Activated CD4-positive, alpha-beta memory T cell treated with anti-CD3 and anti-CD28 coated beads for 36 hours (primary cell): ENCODE results near the gene B4GALT2. TPM values are rescaled to one million over a fixed set of nuclear protein-coding genes. Genes with fewer than 3 reads are reported as not detected.

Source experiments
- CTCF ChIA-PET: fragments of 350-600 bp; sonication (Branson Sonifier 250); formaldehyde crosslinking; loops from one replicate; lab custom pipeline; 2021; ENCODE audit warnings: antibody characterized with exemption, inconsistent platforms; lab: Charles Lee
- POLR2A ChIA-PET: fragments of 350-600 bp; sonication (Branson Sonifier 250); formaldehyde crosslinking; loops from one replicate; lab custom pipeline; 2021; ENCODE audit warnings: antibody characterized with exemption; lab: Charles Lee
- DNase-seq: peaks from one replicate; pipeline ENCODE4 v3.0.0-alpha.2; 2020
- H3K27ac Mint-ChIP-seq: one replicate; pipeline ENCODE4 v1.8.0; 2021; ENCODE audit warnings: mixed read lengths
- H3K27me3 Mint-ChIP-seq: one replicate; pipeline ENCODE4 v1.8.0; 2021; ENCODE audit warnings: mixed read lengths
- H3K36me3 Mint-ChIP-seq: one replicate; pipeline ENCODE4 v1.8.0; 2021; ENCODE audit warnings: mixed read lengths
- H3K4me1 Mint-ChIP-seq: one replicate; pipeline ENCODE4 v1.8.0; 2021; ENCODE audit warnings: low read depth, mixed read lengths
- H3K4me3 Mint-ChIP-seq: one replicate; pipeline ENCODE4 v1.8.0; 2021; ENCODE audit warnings: mild to moderate bottlenecking, mixed read lengths
- H3K9me3 Mint-ChIP-seq: one replicate; pipeline ENCODE4 v1.8.0; 2021; ENCODE audit warnings: mixed read lengths
- intact Hi-C: fragments of 100-400 bp; cut with micrococcal nuclease; formaldehyde crosslinking; loops from one replicate; pipeline ENCODE4 v1.15.1; 2023
- total RNA-seq, 2 experiments: library from RNA; stranded (reverse); gene quantifications; one replicate each; pipeline ENCODE4 v1.2.3, GENCODE V29; 2021

The B4GALT2 gene
- total RNA-seq, 2 experiments from 2014 or later, result 26.1 TPM

DNA sequence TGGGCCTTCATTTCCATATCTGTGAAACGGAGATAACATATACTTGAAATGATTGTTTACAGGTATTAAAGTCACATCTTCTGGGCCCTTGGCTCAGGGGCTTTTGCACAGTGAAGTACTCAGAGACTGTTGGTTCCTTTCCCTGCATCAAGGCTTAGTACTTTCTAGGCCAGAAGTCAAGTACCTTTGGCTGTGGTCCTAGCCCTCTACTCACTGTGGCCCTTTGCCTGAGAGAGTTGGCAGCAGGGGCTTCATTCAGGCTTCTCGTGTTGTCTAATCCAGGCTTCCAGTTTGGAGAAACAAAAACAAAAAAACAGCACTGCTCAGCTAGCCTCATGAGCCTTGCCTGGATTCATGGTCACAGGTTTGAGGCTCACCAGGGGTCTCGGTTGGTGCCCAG is 17.3 kb upstream of the B4GALT2 start:
- H3K27me3 Mint-ChIP-seq, result no peaks in the 10 kb centered on the region
- intact Hi-C loops, result no loop called here
- H3K9me3 Mint-ChIP-seq, result no peaks in the 10 kb centered on the region
- no peaks in the 10 kb centered on the region for H3K4me1 Mint-ChIP-seq
- no peak for DNase-seq
- H3K27ac Mint-ChIP-seq, result no peak overlapping the region
- ChIA-PET CTCF (no interaction called here), POLR2A (no interaction called here)
- H3K36me3 Mint-ChIP-seq, result peaks cover 8% of the 10 kb centered on the region
- H3K4me3 Mint-ChIP-seq, result no peak overlapping the region

DNA sequence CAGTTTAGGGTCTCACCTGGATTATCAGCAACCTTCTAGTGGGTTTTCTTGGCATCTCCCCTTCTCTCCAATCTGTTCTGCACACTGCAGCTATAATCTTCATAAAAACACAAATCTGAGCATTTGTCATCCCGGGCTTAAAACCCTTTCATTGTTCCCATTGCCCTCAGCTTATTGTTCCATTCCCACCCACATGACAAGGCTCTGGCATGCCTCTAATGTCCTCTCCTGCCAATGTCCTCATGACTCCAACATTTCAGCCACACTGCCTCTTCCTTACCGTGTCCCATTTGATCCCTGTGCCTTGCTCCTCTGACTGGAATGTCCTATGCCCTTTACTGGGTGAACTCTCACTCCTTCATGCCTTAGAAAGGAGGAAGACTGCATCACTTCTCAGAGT is 16.7 kb upstream of the B4GALT2 start:
- ChIA-PET POLR2A (no interaction called here), CTCF (no interaction called here)
- DNase-seq, result no peak
- no peaks in the 10 kb centered on the region for H3K9me3 Mint-ChIP-seq
- no peaks in the 10 kb centered on the region for H3K4me1 Mint-ChIP-seq
- intact Hi-C loops, result no loop called here
- peaks cover 9% of the 10 kb centered on the region for H3K36me3 Mint-ChIP-seq
- no peak overlapping the region for H3K27ac Mint-ChIP-seq
- H3K27me3 Mint-ChIP-seq, result no peaks in the 10 kb centered on the region
- no peak overlapping the region for H3K4me3 Mint-ChIP-seq

DNA sequence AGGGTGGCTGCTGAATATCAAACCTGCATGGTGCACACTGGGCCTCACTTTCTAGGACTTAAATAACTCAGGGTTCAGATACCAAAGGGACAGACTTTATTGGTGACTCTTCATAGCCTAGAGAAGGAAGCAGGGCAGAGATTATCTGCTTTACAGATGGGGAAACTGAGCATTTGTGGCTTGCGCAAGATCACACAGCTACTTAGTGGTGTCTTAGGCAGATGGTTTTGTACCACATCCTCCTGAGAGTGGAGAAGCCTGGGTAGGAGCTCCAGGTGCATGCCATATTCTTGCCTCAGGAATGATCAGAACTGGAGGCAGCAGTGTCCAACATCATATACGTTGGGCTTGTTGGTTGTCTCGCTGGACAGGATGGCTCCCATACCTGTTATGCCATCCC is 16.0 kb upstream of the B4GALT2 start:
- ChIA-PET POLR2A (no interaction called here), CTCF (interaction anchor here (1.5 kb wide), 1 partner anchor 28 kb away, joined by 4 read pairs; no protein-coding TSS in a partner anchor)
- Mint-ChIP-seq H3K27ac (no peak overlapping the region), H3K4me3 (no peak overlapping the region), H3K4me1 (no peaks in the 10 kb centered on the region), H3K9me3 (no peaks in the 10 kb centered on the region), H3K36me3 (peaks cover 9% of the 10 kb centered on the region), H3K27me3 (no peaks in the 10 kb centered on the region)
- intact Hi-C loops, result no loop called here
- DNase-seq, result no peak

DNA sequence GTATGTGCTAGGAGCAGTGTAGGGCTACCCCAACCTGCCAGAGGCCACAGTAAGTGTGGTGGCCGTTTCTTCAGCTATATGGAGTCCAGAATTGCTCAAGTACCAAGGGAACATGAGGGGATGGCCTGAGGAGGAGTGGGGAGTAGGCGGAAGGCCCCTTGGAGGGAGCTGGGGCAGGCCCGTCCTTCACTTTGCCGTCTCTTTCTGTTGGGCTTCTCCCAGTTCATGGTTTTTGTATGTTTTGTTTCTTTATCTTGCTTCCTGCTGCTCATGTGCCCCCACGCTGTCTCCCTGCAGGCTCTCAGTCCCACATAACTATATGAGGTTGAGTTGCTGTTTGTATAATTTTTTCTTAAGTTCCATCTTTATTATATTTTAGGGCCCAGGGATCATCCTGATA is 15.1 kb upstream of the B4GALT2 start:
- CTCF ChIA-PET, result interaction anchor here (1.3 to 1.5 kb wide), 2 partner anchors 11 to 29 kb away, joined by 3 to 4 read pairs; partner anchors contain the start of gene ATP6V0B

DNA sequence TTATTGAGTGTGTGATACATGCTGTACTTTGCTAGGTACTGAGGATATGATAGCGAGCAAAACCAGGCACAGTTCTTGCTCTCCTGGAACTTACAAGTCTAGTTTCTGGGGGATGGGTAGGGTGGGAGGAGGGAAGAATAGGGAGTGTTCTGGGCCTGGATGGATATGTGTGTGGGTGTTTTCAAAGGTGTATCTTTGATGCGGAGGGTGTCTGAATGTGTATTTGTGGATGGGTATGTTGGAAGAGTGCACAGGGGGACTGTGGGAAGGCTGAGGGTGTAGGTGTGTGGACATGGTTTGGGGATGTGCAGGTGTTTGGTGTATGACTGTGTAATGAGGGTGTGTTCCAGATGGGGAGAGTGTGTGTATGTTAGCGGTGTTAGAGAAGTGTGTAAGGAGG is 13.7 kb upstream of the B4GALT2 start:
- intact Hi-C loops, result no loop called here
- ChIA-PET POLR2A (no interaction called here), CTCF (no interaction called here)
- Mint-ChIP-seq H3K27ac (no peak overlapping the region), H3K4me1 (peaks cover 8% of the 10 kb centered on the region), H3K9me3 (no peaks in the 10 kb centered on the region), H3K4me3 (no peak overlapping the region), H3K27me3 (no peaks in the 10 kb centered on the region), H3K36me3 (peaks cover 9% of the 10 kb centered on the region)
- no peak for DNase-seq

More for the DNA sequence above, 15.1 kb upstream of the B4GALT2 start:
- Mint-ChIP-seq H3K27ac (no peak overlapping the region), H3K36me3 (peaks cover 9% of the 10 kb centered on the region), H3K4me3 (no peak overlapping the region), H3K9me3 (no peaks in the 10 kb centered on the region), H3K27me3 (no peaks in the 10 kb centered on the region), H3K4me1 (no peaks in the 10 kb centered on the region)
- DNase-seq, result no peak
- POLR2A ChIA-PET, result no interaction called here
- intact Hi-C loops, result no loop called here

DNA sequence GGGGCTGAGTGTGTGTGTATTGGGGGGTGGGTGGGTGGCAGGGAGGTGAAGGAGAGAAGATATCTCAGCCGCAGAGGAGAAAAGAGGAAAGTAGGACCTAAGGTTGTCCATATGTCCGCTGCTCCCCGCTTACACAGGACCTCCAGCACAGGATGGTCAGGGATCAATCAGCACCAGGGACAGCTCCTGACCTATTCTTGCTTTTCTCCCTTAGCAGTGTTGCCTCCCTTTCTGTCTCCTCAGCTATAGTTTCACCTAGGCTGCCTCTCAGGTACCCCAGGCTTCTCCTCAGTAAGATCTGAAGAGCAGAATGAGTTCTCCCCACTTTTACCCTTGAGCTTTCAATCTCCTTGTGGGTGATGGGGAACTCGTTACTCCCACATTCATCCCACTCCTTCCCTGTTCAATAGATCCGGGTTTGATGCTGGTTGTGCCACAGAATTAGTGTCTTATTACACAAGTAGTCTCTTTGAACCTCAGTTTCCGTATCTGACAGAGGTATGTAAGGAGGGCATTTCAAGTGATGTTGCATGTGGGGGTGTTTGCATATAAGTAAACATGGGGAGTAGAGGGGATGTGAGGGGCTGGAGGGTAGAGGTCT is 10.6 kb upstream of the B4GALT2 start:
- DNase-seq, result peak; percentile 30
- no peak overlapping the region for H3K4me3 Mint-ChIP-seq
- H3K9me3 Mint-ChIP-seq, result no peaks in the 10 kb centered on the region
- POLR2A ChIA-PET, result no interaction called here
- peaks cover 13% of the 10 kb centered on the region for H3K36me3 Mint-ChIP-seq
- intact Hi-C loops, result no loop called here
- H3K27ac Mint-ChIP-seq, result no peak overlapping the region
- H3K27me3 Mint-ChIP-seq, result no peaks in the 10 kb centered on the region
- H3K4me1 Mint-ChIP-seq, result peaks cover 20% of the 10 kb centered on the region
- CTCF ChIA-PET, result interaction anchor here (2.6 kb wide), 1 partner anchor 22 kb away, joined by 12 read pairs; the partner anchor contains the start of gene IPO13

DNA sequence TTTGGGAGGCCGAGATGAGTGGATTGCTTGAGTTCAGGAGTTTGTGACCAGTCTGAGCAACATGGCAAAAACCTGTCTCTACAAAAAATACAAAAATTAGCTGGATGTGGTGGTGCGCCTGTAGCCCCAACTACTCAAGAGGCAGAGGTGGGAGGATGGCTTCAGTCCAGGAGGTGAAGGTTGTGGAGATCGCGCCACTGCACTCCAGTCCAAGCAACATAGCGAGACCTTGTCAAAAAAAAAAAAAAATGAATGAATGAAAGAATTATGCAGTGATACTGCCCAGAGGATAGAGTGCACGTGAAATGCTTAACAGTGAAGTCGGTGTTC is 9.6 kb upstream of the B4GALT2 start:
- DNase-seq, result no peak
- Mint-ChIP-seq H3K4me1 (peaks cover 29% of the 10 kb centered on the region), H3K36me3 (peaks cover 13% of the 10 kb centered on the region), H3K4me3 (peak overlapping the region; percentile 95), H3K9me3 (no peaks in the 10 kb centered on the region), H3K27me3 (no peaks in the 10 kb centered on the region), H3K27ac (no peak overlapping the region)
- intact Hi-C loops, result loop anchor here (1.0 kb wide), 1 partner anchor 23 kb away; the partner anchor contains the start of gene IPO13
- CTCF ChIA-PET, result interaction anchor here (1.0 to 2.6 kb wide), 5 partner anchors 19 to 58 kb away, joined by 3 to 12 read pairs (median 3); partner anchors contain the start of gene IPO13
- POLR2A ChIA-PET, result interaction anchor here (0.7 to 2.6 kb wide), 2 partner anchors 23 to 35 kb away, joined by 3 to 7 read pairs; partner anchors contain the start of genes ARTN and IPO13

DNA sequence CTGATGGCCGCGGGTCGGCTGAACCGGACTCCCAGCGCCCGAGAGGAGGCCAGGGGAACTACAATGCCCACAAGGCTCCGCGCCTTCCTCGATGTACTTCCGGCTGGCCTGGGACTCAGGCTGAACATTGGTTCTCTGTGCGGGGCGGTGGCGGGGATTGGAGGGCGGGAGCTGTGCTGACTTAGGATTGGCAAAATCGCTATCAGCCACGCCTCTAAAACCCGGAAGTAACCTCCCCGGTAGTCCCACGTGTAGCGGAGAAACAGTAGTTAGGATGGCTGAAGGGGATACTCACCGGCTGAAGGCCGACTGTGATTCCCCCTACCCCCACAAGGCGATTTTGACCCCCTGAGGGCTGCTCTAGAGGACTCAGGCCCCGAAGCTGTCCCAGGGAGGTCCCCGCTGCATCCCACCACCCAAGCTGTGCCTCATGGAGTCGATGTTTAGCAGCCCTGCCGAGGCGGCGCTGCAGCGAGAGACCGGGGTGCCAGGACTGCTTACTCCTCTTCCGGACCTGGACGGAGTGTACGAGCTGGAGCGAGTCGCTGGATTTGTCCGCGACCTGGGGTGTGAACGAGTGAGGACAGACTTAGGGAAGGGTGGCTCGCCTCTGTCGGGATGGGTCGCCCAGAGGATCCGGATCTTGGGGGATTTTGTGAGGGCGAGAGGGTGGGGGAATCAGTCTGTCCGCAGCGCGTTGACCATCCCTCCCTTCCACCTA is 9.1 kb upstream of the B4GALT2 start, which contains the start of gene DPH2:
Gene DPH2, plus strand, starts transcription at position 265 of the 721 bp plus-strand sequence. Its CDS starts 166 bp downstream, at position 431.
- no peaks in the 10 kb centered on the region for H3K9me3 Mint-ChIP-seq
- H3K36me3 Mint-ChIP-seq, result peaks cover 13% of the 10 kb centered on the region
- peak within 1 kb of the TSS; percentile 95 for H3K4me3 Mint-ChIP-seq
- ChIA-PET CTCF (interaction anchor here (0.9 to 2.6 kb wide), 6 partner anchors 19 to 77 kb away, joined by 3 to 12 read pairs (median 3); partner anchors contain the start of gene IPO13), POLR2A (interaction anchor here (0.7 to 2.6 kb wide), 3 partner anchors 24 to 263 kb away, joined by 3 to 7 read pairs (median 3); partner anchors contain the start of genes ARTN, IPO13 and ST3GAL3)
- no peaks in the 10 kb centered on the region for H3K27me3 Mint-ChIP-seq
- DNase-seq, result peak; percentile 98
- H3K27ac Mint-ChIP-seq, result peak within 1 kb of the TSS; percentile 15
- intact Hi-C loops, result loop anchor here (1.0 to 5.0 kb wide), 2 partner anchors 24 to 242 kb away; partner anchors contain the start of genes DMAP1 and IPO13
- H3K4me1 Mint-ChIP-seq, result peaks cover 29% of the 10 kb centered on the region

DNA sequence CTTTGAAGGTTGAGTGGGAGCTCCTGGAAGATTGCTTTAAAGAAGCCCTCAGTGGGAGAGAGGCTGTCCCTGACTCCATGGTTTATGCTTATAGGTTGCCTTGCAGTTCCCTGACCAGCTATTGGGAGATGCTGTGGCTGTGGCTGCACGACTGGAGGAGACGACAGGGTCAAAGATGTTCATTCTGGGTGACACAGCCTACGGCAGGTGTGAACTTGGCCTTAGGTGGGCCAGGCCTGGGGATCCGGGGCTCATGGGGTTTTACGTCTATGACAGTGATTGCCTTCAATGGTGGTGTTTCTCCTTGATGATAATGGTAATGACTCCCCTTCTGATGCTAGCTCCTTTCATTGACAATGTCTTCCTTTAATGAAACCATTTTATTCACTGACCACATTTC is 8.5 kb upstream of the B4GALT2 start:
- DNase-seq, result no peak
- POLR2A ChIA-PET, result interaction anchor here (1.5 to 2.6 kb wide), 2 partner anchors 36 to 263 kb away, joined by 3 to 7 read pairs; partner anchors contain the start of genes ARTN and ST3GAL3

DNA sequence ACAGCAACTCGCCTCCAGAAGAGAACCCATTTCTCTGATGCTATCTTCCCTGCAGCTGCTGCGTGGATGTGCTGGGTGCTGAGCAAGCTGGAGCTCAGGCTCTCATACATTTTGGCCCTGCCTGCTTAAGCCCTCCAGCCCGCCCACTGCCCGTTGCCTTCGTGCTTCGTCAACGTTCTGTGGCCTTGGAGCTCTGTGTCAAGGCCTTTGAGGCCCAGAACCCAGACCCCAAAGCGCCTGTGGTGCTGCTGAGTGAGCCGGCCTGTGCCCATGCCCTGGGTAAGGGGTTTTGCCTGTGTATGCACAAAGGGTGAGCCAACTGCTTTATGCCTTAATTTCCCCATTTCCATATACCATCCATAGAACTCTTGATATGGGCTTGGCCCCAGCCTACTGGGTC is 8.1 kb upstream of the B4GALT2 start:
- H3K27ac Mint-ChIP-seq, result no peak overlapping the region
- H3K36me3 Mint-ChIP-seq, result peaks cover 13% of the 10 kb centered on the region
- H3K4me3 Mint-ChIP-seq, result peak overlapping the region; percentile 95
- peaks cover 34% of the 10 kb centered on the region for H3K4me1 Mint-ChIP-seq
- no peak for DNase-seq
- ChIA-PET POLR2A (interaction anchor here (1.5 to 2.6 kb wide), 2 partner anchors 36 to 264 kb away, joined by 3 to 7 read pairs; partner anchors contain the start of genes ARTN and ST3GAL3), CTCF (interaction anchor here (0.9 to 2.6 kb wide), 3 partner anchors 25 to 76 kb away, joined by 3 to 12 read pairs (median 10); partner anchors contain the start of gene IPO13)
- no peaks in the 10 kb centered on the region for H3K27me3 Mint-ChIP-seq
- H3K9me3 Mint-ChIP-seq, result no peaks in the 10 kb centered on the region
- intact Hi-C loops, result loop anchor here (5.0 kb wide), 1 partner anchor 241 kb away; the partner anchor contains the start of gene DMAP1

More for the DNA sequence above, 8.5 kb upstream of the B4GALT2 start:
- Mint-ChIP-seq H3K27me3 (no peaks in the 10 kb centered on the region), H3K9me3 (no peaks in the 10 kb centered on the region), H3K36me3 (peaks cover 13% of the 10 kb centered on the region), H3K27ac (peak overlapping the region; percentile 15), H3K4me3 (peak overlapping the region; percentile 95), H3K4me1 (peaks cover 30% of the 10 kb centered on the region)
- CTCF ChIA-PET, result interaction anchor here (0.9 to 2.6 kb wide), 3 partner anchors 24 to 77 kb away, joined by 3 to 12 read pairs (median 10); partner anchors contain the start of gene IPO13
- intact Hi-C loops, result loop anchor here (5.0 kb wide), 1 partner anchor 242 kb away; the partner anchor contains the start of gene DMAP1

DNA sequence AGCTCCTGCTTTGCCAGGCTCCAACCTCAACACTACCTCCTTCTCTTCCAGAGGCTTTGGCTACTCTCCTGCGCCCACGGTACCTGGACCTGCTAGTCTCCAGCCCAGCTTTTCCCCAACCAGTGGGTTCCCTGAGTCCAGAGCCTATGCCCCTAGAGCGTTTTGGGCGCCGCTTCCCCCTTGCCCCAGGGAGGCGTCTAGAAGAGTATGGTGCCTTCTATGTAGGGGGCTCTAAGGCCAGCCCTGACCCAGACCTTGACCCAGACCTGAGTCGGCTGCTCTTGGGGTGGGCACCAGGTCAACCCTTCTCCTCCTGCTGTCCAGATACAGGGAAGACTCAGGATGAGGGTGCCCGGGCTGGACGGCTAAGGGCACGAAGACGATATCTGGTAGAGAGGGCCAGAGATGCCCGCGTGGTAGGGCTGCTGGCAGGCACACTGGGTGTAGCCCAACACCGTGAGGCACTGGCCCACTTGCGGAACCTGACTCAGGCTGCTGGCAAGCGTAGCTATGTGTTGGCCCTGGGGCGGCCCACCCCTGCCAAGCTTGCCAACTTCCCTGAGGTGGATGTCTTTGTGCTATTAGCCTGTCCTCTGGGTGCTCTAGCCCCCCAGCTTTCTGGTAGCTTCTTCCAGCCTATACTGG is 7.6 kb upstream of the B4GALT2 start:
- H3K4me3 Mint-ChIP-seq, result peak overlapping the region; percentile 95
- intact Hi-C loops, result loop anchor here (5.0 kb wide), 1 partner anchor 241 kb away; the partner anchor contains the start of gene DMAP1
- H3K27ac Mint-ChIP-seq, result no peak overlapping the region
- no peaks in the 10 kb centered on the region for H3K9me3 Mint-ChIP-seq
- H3K36me3 Mint-ChIP-seq, result peaks cover 16% of the 10 kb centered on the region
- no peak for DNase-seq
- POLR2A ChIA-PET, result interaction anchor here (1.5 to 2.6 kb wide), 2 partner anchors 37 to 264 kb away, joined by 3 to 7 read pairs; partner anchors contain the start of genes ARTN and ST3GAL3
- CTCF ChIA-PET, result interaction anchor here (0.9 to 2.0 kb wide), 3 partner anchors 24 to 37 kb away, joined by 3 to 10 read pairs (median 6); partner anchors contain the start of gene IPO13
- no peaks in the 10 kb centered on the region for H3K27me3 Mint-ChIP-seq
- peaks cover 39% of the 10 kb centered on the region for H3K4me1 Mint-ChIP-seq
